Neural progenitor cell (in vitro differentiated cells): ENCODE data around the gene GRK3.
"Not testable (repeated sequence)": the region's sequence is repeated elsewhere in the genome, so short reads cannot be mapped to it uniquely, and the experiment has no call there.

ENCODE experiments used
- EZH2 ChIP-seq: fragments of 200-600 bp; sonication (generic); IDR thresholded peaks from 2 replicates; pipeline ENCODE4 v1.6.1; 2017; ENCODE audit warnings: antibody characterized with exemption, mild to moderate bottlenecking, moderate library complexity
- TF ChIP-seq, protein P1 (sequence below): fragments of 200-600 bp; sonication (generic); IDR thresholded peaks from 2 replicates; pipeline ENCODE4 v1.5.1; 2017; ENCODE audit warnings: antibody characterized with exemption, mild to moderate bottlenecking

- TF ChIP-seq, protein P1, sequence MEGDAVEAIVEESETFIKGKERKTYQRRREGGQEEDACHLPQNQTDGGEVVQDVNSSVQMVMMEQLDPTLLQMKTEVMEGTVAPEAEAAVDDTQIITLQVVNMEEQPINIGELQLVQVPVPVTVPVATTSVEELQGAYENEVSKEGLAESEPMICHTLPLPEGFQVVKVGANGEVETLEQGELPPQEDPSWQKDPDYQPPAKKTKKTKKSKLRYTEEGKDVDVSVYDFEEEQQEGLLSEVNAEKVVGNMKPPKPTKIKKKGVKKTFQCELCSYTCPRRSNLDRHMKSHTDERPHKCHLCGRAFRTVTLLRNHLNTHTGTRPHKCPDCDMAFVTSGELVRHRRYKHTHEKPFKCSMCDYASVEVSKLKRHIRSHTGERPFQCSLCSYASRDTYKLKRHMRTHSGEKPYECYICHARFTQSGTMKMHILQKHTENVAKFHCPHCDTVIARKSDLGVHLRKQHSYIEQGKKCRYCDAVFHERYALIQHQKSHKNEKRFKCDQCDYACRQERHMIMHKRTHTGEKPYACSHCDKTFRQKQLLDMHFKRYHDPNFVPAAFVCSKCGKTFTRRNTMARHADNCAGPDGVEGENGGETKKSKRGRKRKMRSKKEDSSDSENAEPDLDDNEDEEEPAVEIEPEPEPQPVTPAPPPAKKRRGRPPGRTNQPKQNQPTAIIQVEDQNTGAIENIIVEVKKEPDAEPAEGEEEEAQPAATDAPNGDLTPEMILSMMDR = not testable (repeated sequence)
- TF ChIP-seq EZH2 = not testable (repeated sequence)
Measured at GRCh38 chr22:25571969-25572707, 7.7 kb downstream of the GRK3 start.
